IPS DF 4.7 (cell line): ENCODE measurements around the gene ARL8A.
"Not testable (repeated sequence)": the region's sequence is repeated elsewhere in the genome, so short reads cannot be mapped to it uniquely, and the experiment has no call there.

Source experiments
- DNase-seq: peaks from one replicate; pipeline ENCODE4 v3.0.0-alpha.2; 2013; ENCODE audit warnings: low spot score; ENCODE audit errors: extremely low read depth

The ARL8A gene

GRCh38 chr1:202173993-202174392 lies 29.5 kb upstream of the ARL8A start:
- DNase-seq: no peak

DNA sequence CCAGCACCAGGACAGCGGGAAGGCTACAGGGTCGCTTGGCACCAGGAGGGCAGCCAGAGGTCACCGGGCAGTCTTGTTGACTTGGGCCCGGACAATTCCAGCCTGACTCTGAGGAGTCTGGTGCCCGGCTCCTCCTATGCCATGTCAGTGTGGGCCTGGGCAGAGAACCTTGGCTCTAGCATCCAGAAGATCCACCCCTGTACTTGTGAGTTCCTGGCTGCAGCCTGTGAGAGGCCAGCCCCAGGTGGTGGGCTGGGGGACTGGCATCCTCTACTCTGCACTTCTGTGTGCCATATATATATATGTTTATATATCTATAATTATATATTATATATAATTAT lies 27.4 kb upstream of the ARL8A start:
- no peak for DNase-seq

- no peak for DNase-seq
Measured at GRCh38 chr1:202171292-202172014, 26.9 kb upstream of the ARL8A start.

GRCh38 chr1:202170726-202171125 lies 26.2 kb upstream of the ARL8A start:
- DNase-seq: no peak

GRCh38 chr1:202168861-202169260 lies 24.3 kb upstream of the ARL8A start:
- no peak for DNase-seq

DNA sequence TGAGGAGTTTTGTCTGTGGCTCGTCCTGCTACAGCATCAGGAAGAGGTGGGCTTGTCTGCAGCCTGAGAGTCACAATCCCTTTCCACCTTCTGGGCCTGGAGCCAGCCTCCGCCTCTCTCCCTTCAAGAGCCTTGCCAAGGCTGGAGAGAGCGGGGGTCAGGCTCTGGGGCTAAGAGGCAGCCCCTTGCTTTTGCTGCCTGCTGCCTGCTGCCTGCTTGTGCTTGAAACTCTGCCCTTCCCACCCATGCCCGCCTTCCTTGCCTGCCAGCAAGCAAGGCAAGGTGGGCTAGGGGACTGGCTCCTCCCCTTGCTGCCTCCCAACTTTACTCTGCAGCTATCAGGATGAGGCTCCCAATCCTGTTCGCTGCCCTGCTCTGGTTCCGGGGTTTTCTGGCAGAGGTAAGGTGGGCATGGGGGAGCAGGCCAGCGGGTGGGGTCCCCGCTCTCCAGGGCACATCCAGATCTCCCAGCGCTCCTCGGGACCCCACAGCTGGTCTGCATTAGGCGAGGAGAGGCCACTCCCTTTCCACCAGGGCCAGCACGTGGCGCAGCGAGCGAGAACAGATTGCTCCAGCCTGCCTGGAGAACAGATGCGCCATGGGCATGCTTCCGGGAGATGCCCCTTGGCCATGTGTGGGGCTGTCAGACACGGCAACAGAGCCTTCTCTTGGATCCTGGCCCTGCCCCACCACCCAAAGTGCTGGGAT lies 23.3 kb upstream of the ARL8A start:
- DNase-seq: no peak

DNA sequence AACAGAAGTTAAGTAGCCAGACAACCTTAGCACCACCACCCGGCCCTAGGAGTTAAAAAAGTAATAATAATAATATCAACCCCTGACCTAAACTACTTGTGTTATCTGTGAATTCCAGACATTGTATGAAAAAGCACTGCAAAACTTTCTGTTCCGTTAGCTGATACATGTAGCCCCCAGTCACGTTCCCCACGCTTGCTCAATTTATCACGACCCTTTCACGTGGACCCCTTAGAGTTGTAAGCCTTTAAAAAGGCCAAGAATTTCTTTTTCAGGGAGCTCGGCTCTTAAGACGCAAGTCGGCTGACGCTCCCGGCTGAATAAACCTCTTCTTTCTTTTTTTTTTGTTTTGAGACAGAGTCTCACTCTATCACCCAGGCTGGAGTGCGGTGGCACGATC lies 22.5 kb upstream of the ARL8A start:
- DNase-seq: not testable (repeated sequence)

- no peak for DNase-seq
Measured at GRCh38 chr1:202165942-202166843, 21.7 kb upstream of the ARL8A start.

DNA sequence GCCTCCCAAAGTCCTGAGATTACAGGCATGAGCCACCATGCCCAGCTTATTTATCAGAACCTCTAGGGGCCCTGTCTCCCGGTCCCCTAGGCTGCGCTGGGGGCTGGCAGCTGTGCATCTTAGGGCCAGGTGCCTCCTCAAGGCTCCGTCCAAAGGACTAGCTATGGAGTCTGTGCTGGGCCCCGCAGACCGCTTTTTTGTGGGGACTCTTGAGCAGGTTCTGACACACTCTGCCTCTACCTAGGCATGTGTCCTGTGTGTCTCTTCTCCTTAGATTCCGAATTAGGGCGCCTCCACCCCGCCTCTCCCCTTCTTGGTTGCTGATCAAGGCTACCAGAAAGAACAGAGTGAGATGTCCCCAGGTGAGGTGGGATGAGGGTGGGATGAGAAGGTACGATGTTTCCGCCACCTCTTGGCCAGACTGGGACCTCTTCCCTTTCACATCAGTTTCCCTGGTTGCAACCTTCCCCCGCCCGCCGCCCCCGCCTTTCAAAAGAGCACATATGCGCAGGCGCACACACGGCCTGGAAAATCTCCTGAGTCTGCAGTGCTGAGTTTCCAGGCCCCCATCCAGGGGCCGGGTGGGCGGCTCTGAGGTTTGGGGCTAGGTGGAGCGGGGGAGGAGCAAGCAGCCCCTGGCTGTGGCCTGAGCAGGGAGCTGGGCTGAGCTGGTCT lies 20.9 kb upstream of the ARL8A start:
- DNase-seq: no peak

GRCh38 chr1:202164271-202165037 lies 19.9 kb upstream of the ARL8A start:
- DNase-seq: no peak

GRCh38 chr1:202163281-202164270 lies 19.0 kb upstream of the ARL8A start:
- DNase-seq: no peak

- DNase-seq: no peak
Measured at GRCh38 chr1:202162418-202163280, 18.1 kb upstream of the ARL8A start.

- DNase-seq: no peak
Measured at GRCh38 chr1:202162047-202162417, 17.5 kb upstream of the ARL8A start.

DNA sequence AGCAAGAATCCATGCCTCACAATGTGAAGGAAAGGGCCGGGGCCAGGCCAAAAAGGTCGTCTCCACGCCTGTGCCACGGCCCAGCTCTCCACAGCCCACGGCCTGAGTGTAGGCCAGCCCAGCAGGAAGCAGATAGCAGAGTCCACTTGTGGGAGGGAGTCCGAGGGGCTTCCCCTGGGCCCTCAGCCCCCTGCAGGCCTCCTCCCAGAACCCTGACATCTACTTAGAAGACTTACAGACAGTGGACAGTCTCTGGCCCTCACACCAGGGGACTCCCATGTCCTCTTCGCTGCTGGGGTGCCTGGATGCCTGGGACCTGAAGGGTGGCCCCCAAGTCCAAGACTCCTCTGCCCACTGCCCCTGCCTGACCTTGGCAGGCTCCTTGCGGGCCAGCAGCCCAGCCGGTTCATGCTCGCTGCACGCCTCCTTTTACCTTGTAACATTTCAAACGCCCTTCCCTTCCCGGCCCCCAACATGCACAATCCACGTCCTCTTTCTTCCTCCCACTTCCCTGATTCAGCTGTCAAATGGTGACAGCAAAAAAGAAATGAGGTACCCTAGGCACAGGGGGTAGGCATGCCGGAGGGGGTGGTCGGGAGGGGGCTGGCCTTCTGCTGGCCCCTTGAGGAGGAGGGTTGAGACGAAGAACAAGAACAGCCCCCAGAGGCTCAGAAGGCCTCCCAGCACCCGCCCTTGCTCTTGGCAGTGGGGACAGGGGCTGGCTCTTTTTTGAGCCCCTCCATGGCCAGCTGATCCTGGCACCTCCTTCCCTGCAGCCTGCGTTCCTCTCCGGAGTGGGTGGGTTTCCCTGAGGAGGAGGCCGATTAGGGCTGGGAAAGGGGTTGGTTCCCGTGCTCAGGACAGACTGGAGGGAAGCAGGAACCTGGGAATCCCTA lies 16.9 kb upstream of the ARL8A start:
- no peak for DNase-seq

DNA sequence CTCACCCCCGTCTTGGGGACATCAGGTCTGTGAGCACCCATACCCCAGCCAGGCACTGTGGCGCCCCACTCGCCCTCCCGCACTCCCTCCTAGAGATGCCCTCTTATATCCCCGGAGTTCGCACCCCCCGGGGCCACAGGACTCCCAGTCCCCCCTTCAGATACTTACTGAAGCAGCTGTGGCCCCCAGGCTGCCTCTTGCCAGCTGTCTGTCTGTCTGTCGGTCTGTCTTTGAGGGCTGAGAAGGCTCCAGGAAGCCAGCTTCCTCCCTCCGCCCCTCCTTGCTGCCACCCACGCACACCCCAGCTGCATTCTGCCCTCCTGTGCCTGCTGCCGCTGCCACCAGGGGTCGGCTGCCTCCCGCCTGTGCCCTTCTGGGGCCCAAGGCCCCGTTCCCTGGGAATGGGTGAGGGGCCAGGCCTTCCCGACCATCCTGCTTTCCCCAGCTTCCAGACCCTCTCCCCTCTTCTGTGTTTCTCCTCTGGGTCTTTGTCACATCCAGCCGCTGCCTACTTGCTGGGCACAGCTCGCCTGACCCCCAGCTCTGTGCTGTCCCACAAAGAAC lies 15.9 kb upstream of the ARL8A start, which contains the start of gene PTPN7:
Gene PTPN7, minus strand, starts transcription at position 226 of the 564 bp plus-strand sequence. CDS start 1,200 bp downstream, outside the sequence.
- no peak for DNase-seq

DNA sequence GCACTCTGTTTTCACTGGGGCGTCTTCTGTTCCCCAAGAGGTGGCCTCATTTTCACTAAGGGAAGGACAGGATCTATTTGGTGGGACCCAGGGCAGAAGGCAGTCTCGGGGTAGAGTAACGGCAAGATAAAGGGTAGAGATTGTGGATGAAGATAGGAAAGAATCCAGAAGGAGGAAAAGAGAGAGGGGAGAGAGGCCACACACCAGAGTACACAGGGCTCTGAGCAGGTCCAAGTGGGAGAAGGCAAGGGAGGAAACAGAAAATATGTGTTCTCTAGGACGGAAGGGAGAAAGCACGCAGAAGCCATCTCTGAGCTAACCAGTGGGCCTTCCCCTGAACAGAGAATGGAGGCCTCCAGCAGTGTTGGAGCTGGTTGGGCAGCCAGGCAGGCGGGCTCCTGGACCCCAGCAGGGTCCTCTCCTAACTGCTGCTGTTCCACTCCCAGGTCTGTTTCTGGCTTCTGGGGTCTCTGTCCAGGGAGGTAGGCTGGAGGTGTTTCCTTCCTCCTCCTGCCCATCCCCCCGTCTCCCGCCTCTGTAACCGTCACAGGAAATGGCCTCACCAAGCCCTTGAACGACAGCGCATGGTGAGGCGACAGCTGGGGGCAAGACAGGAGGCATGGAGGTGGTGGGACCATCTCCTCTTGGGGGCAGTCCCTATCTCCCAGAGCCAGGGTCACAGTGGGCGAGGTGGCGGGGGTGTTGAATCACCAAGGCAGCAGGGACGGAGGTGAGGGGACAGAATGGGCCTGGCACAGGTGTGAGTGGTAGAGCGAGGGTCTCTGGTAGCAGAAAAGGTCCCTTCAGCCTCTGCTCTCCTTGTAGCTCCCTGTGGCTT lies 15.2 kb upstream of the ARL8A start:
- DNase-seq: no peak
